ENCODE measurements around the gene MLLT11.
"Not testable (repeated sequence)": the region's sequence is repeated elsewhere in the genome, so short reads cannot be mapped to it uniquely, and the experiment has no call there.

MLLT11 gene

GRCh38 chr1:151085953-151086559 is 25.9 kb downstream of the MLLT11 start:
- no peak overlapping the region for H3K4me3 ChIP-seq
- no peak overlapping the region for H3K27ac ChIP-seq
- no peak for DNase-seq (ENCODE audit: low spot score)
- TF ChIP-seq, protein P1, sequence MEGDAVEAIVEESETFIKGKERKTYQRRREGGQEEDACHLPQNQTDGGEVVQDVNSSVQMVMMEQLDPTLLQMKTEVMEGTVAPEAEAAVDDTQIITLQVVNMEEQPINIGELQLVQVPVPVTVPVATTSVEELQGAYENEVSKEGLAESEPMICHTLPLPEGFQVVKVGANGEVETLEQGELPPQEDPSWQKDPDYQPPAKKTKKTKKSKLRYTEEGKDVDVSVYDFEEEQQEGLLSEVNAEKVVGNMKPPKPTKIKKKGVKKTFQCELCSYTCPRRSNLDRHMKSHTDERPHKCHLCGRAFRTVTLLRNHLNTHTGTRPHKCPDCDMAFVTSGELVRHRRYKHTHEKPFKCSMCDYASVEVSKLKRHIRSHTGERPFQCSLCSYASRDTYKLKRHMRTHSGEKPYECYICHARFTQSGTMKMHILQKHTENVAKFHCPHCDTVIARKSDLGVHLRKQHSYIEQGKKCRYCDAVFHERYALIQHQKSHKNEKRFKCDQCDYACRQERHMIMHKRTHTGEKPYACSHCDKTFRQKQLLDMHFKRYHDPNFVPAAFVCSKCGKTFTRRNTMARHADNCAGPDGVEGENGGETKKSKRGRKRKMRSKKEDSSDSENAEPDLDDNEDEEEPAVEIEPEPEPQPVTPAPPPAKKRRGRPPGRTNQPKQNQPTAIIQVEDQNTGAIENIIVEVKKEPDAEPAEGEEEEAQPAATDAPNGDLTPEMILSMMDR (IDR thresholded peaks at IDR 0.05), result no peak

- H3K27ac ChIP-seq; DNase-seq (ENCODE audit: low spot score): not testable (repeated sequence)
Measured at GRCh38 chr1:151097426-151097825, 37.2 kb downstream of the MLLT11 start.

GRCh38 chr1:151098126-151098525 is 37.9 kb downstream of the MLLT11 start:
- TF ChIP-seq, protein P1 (IDR thresholded peaks at IDR 0.05), result no peak
- Histone ChIP-seq H3K27ac (no peak overlapping the region), H3K4me3 (no peak overlapping the region)
- DNase-seq (ENCODE audit: low spot score), result no peak

More at GRCh38 chr1:151097426-151097825, 37.2 kb downstream of the MLLT11 start:
- not testable (repeated sequence) for H3K4me3 ChIP-seq

GRCh38 chr1:151104630-151105029 is 44.4 kb downstream of the MLLT11 start:
- Histone ChIP-seq H3K27ac (no peak overlapping the region), H3K4me3 (no peak overlapping the region)
- TF ChIP-seq, protein P1 (IDR thresholded peaks at IDR 0.05), result no peak
- DNase-seq (ENCODE audit: low spot score), result no peak

DNA sequence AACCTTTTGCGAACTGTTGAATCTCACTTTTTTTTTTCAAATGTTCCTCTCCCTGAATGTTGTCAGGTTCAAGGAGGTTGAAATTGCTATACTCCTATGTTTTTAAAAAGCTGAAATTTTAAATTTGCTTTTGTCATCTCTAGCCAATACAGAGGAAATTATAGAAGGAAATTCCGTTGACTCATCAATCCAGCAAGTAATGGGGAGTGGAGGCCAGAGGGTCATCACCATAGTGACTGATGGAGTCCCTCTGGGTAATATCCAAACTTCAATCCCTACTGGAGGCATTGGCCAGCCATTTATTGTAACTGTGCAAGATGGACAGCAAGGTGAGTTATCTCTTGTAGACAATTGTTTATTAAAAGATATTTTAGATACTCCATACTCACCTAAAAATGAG is 46.7 kb downstream of the MLLT11 start:
- no peak for DNase-seq (ENCODE audit: low spot score)

GRCh38 chr1:151108331-151108730 is 48.1 kb downstream of the MLLT11 start:
- no peak overlapping the region for H3K27ac ChIP-seq
- no peak overlapping the region for H3K4me3 ChIP-seq
- DNase-seq (ENCODE audit: low spot score), result no peak
- TF ChIP-seq, protein P1 (IDR thresholded peaks at IDR 0.05), result no peak

More for the DNA sequence above, 46.7 kb downstream of the MLLT11 start:
- H3K27ac ChIP-seq, result no peak overlapping the region
- TF ChIP-seq, protein P1 (IDR thresholded peaks at IDR 0.05), result no peak
- no peak overlapping the region for H3K4me3 ChIP-seq

DNA sequence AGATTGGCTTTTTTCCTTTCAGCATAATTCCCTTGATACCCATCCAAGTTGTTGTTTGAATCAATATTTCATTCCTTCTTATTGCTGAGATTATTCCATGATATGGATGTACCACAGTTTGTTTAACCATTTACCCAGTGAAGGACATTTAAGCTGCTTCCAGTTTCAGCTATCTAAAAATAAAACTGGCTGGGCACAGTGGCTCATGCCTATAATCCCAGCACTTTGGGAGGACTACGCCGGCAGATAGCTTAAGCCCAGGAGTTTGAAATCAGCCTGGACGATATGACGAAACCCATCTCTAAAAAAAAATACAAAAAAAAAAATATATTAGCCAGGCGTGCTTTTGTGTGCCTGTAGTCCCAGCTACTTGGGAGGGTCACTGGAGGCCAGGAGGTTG is 53.7 kb downstream of the MLLT11 start:
- DNase-seq (ENCODE audit: low spot score), result no peak
- TF ChIP-seq, protein P1 (IDR thresholded peaks at IDR 0.05), result no peak
- Histone ChIP-seq H3K27ac (no peak overlapping the region), H3K4me3 (no peak overlapping the region)

Measured in coronary artery (tissue), 2 donors.